ENCODE results near the gene DNTT.

Gene DNTT

GRCh38 chr10:96304230-96304629 is at the start of gene DNTT:
Gene DNTT (plus strand): TSS chr10:96304434. CDS start chr10:96304498, 64 bp downstream.
- DNase-seq: no peak

GRCh38 chr10:96254976-96255375 is 49.3 kb upstream of the DNTT start:
- no peak for DNase-seq

GRCh38 chr10:96255549-96256333 is 48.5 kb upstream of the DNTT start:
- no peak for DNase-seq

GRCh38 chr10:96257944-96258343 is 46.3 kb upstream of the DNTT start:
- DNase-seq: no peak

GRCh38 chr10:96259150-96259549 is 45.1 kb upstream of the DNTT start:
- no peak for DNase-seq

- no peak for DNase-seq
These were observed 44.2 kb upstream of the DNTT start for GRCh38 chr10:96260014-96260413.

- no peak for DNase-seq
These were observed 43.1 kb upstream of the DNTT start for GRCh38 chr10:96261132-96261531.

GRCh38 chr10:96261930-96262329 is 42.3 kb upstream of the DNTT start:
- DNase-seq: no peak

GRCh38 chr10:96263176-96263575 is 41.1 kb upstream of the DNTT start:
- no peak for DNase-seq

- DNase-seq: no peak
These were observed 40.6 kb upstream of the DNTT start for GRCh38 chr10:96263669-96264068.

GRCh38 chr10:96264938-96265337 is 39.3 kb upstream of the DNTT start:
- no peak for DNase-seq

- DNase-seq: no peak
These were observed 38.0 kb upstream of the DNTT start for GRCh38 chr10:96266118-96266770.

- no peak for DNase-seq
These were observed 37.0 kb upstream of the DNTT start for GRCh38 chr10:96267234-96267705.

- DNase-seq: no peak
These were observed 35.8 kb upstream of the DNTT start for GRCh38 chr10:96268341-96268909.

- DNase-seq: no peak
These were observed 34.6 kb upstream of the DNTT start for GRCh38 chr10:96269438-96270300.

GRCh38 chr10:96270571-96270970 is 33.7 kb upstream of the DNTT start:
- DNase-seq: no peak

- DNase-seq: no peak
These were observed 33.0 kb upstream of the DNTT start, which contains the start of gene BLNK for GRCh38 chr10:96271016-96271815. Gene BLNK (minus strand): TSS chr10:96271569. CDS start chr10:96271398, 171 bp downstream.

GRCh38 chr10:96272316-96273280 is 31.6 kb upstream of the DNTT start:
- no peak for DNase-seq

- DNase-seq: no peak
These were observed 28.4 kb upstream of the DNTT start for GRCh38 chr10:96275685-96276418.

GRCh38 chr10:96276426-96276825 is 27.8 kb upstream of the DNTT start:
- DNase-seq: no peak

Data from stimulated activated CD4-positive, alpha-beta T cell treated with anti-CD3 and anti-CD28 coated beads, Interleukin-4, amount 100 ng/mL, for 4 hours (primary cell).